GM21737 (cell line): ENCODE results near the gene TRMT2A.

ENCODE experiments used
- ATAC-seq: cut with Tn5 transposase; IDR thresholded peaks from one replicate; pipeline ENCODE4 v1.9.1; 2021; ENCODE audit warnings: mild to moderate bottlenecking, moderate library complexity; ENCODE audit not compliant: unreplicated experiment

The TRMT2A gene

GRCh38 chr22:20107951-20108756 is 8.9 kb downstream of the TRMT2A start:
- ATAC-seq, result no peak

GRCh38 chr22:20107471-20107901 is 9.5 kb downstream of the TRMT2A start:
- ATAC-seq, result no peak

GRCh38 chr22:20106849-20107237 is 10.2 kb downstream of the TRMT2A start:
- ATAC-seq, result no peak

GRCh38 chr22:20106205-20106848 is 10.7 kb downstream of the TRMT2A start:
- no peak for ATAC-seq

- no peak for ATAC-seq
Measured at GRCh38 chr22:20105456-20106204, 11.4 kb downstream of the TRMT2A start.

GRCh38 chr22:20102203-20102780 is 14.7 kb downstream of the TRMT2A start:
- ATAC-seq, result no peak

GRCh38 chr22:20101638-20102037 is 15.4 kb downstream of the TRMT2A start:
- ATAC-seq, result no peak

- no peak for ATAC-seq
Measured at GRCh38 chr22:20099099-20099711, 17.8 kb downstream of the TRMT2A start.

GRCh38 chr22:20096574-20097420 is 20.2 kb downstream of the TRMT2A start:
- ATAC-seq, result no peak

GRCh38 chr22:20095521-20095920 is 21.5 kb downstream of the TRMT2A start:
- ATAC-seq, result no peak

GRCh38 chr22:20094197-20094807 is 22.7 kb downstream of the TRMT2A start:
- ATAC-seq, result no peak

- no peak for ATAC-seq
Measured at GRCh38 chr22:20093418-20094196, 23.4 kb downstream of the TRMT2A start.

GRCh38 chr22:20092477-20092854 is 24.6 kb downstream of the TRMT2A start:
- ATAC-seq, result no peak

GRCh38 chr22:20091690-20092476 is 25.1 kb downstream of the TRMT2A start:
- ATAC-seq, result no peak

- no peak for ATAC-seq
Measured at GRCh38 chr22:20090730-20091240, 26.2 kb downstream of the TRMT2A start.

- ATAC-seq, result no peak
Measured at GRCh38 chr22:20089977-20090729, 26.9 kb downstream of the TRMT2A start.
